K562 (cell line): Measurements from ENCODE around the gene CYP2A6. TPM values are rescaled to one million over a fixed set of nuclear protein-coding genes. Genes with fewer than 3 reads are reported as not detected.

Source experiments
- ATAC-seq: fragments of 200-7000 bp; cut with Tn5 transposase; 3 replicates; pipeline ENCODE4 v1.9.1; 2020; ENCODE audit warnings: moderate library complexity
- BruUV-seq: library from RNA; stranded (reverse); fragments of 400-500 nt; replicated peaks from 2 replicates; lab custom pipeline; 2021; lab: Mats Ljungman, UMichigan
- CTCF ChIA-PET: fragments of 300-600 bp; formaldehyde crosslinking; extraction: SDS; loops from one replicate; lab custom pipeline; 2021; ENCODE audit warnings: low intra/inter-chr PET ratio; lab: Yijun Ruan, JAX
- POLR2A ChIA-PET: fragments of 300-600, 350-650 bp; sonication (Branson Sonifier 250); formaldehyde crosslinking; extraction: SDS; loops from one replicate; lab custom pipeline; 2021; ENCODE audit warnings: antibody characterized with exemption, inconsistent platforms; lab: Yijun Ruan, JAX
- DNase-seq, 4 experiments: peaks; one replicate each; pipeline versions ENCODE4 v3.0.0 to v3.0.0-alpha.2; 2011 to 2018; ENCODE audit warnings: low spot score in 3 of 4, mixed read lengths in 3 of 4; ENCODE audit errors: extremely low read depth in 1 of 4
- FAIRE-seq: peaks from 2 replicates; lab custom pipeline; 2011; peaks lifted over from hg19 to GRCh38; lab: Jason Lieb, UNC
- H2AFZ ChIP-seq: 2 replicates; pipeline ENCODE4 v1.6.0; 2011; ENCODE audit warnings: low read depth, low read length, control low read depth, inconsistent platforms
- H3K27ac ChIP-seq: fragments of 200-600 bp; 3 replicates; pipeline ENCODE4 v1.8.0; 2011; ENCODE audit warnings: low read depth, mild to moderate bottlenecking, control low read depth, inconsistent platforms, low read length, moderate library complexity, mixed read lengths; ENCODE audit errors: extremely low read depth
- H3K27me3 ChIP-seq, 2 experiments: fragments of 300-600 bp in 1 of 2; 2 replicates in 1 of 2; 3 replicates in 1 of 2; pipeline versions ENCODE4 v1.6.0 to v1.8.0; 2011; ENCODE audit warnings: inconsistent platforms in 2 of 2, low read length in 2 of 2, mild to moderate bottlenecking in 1 of 2, mixed read lengths in 1 of 2, moderate library complexity in 1 of 2; ENCODE audit not compliant: control insufficient read depth in 2 of 2, insufficient read depth in 2 of 2
- H3K36me3 ChIP-seq: fragments of 300-600 bp; 3 replicates; pipeline ENCODE4 v1.8.0; 2011; ENCODE audit warnings: mild to moderate bottlenecking, low read length, inconsistent platforms; ENCODE audit not compliant: control insufficient read depth, insufficient read depth
- H3K4me1 ChIP-seq, 2 experiments: fragments of 200-600 bp in 1 of 2; replicated peaks in 1 of 2; 2 replicates in 1 of 2; 3 replicates in 1 of 2; pipeline versions ENCODE4 v1.5.1 to v1.8.0; 2011; ENCODE audit warnings: inconsistent platforms in 2 of 2, low read length in 2 of 2, mild to moderate bottlenecking in 1 of 2, mixed read lengths in 1 of 2, moderate library complexity in 1 of 2; ENCODE audit not compliant: control insufficient read depth in 2 of 2, insufficient read depth in 2 of 2
- H3K4me2 ChIP-seq: 2 replicates; pipeline ENCODE4 v1.6.1; 2011; ENCODE audit warnings: low read length, control low read depth, inconsistent platforms, mixed read lengths; ENCODE audit not compliant: insufficient read depth
- H3K4me3 ChIP-seq: fragments of 200-600 bp; sonication (generic), shearing (Covaris generic); 2 replicates; pipeline ENCODE4 v1.5.1; 2016; ENCODE audit warnings: control low read depth, inconsistent platforms
- H3K79me2 ChIP-seq: fragments of 200-600 bp; 3 replicates; pipeline ENCODE4 v1.8.0; 2011; ENCODE audit warnings: low read length, inconsistent platforms; ENCODE audit not compliant: control insufficient read depth, insufficient read depth
- H3K9ac ChIP-seq, 2 experiments: 2 replicates each; pipeline versions ENCODE4 v1.6.0 to v1.6.1; 2011; ENCODE audit warnings: low read depth in 2 of 2, low read length in 2 of 2, control low read depth in 1 of 2, inconsistent platforms in 1 of 2, mild to moderate bottlenecking in 1 of 2, mixed read lengths in 1 of 2; ENCODE audit not compliant: insufficient read depth in 1 of 2
- H3K9me1 ChIP-seq: one replicate; pipeline ENCODE4 v1.6.0; 2011; ENCODE audit warnings: inconsistent platforms, mild to moderate bottlenecking, low read length, moderate library complexity; ENCODE audit not compliant: control insufficient read depth, insufficient read depth
- H3K9me3 ChIP-seq: replicated peaks from 2 replicates; pipeline ENCODE4 v1.5.1; 2011; ENCODE audit warnings: low read depth, low read length, inconsistent platforms; ENCODE audit not compliant: control insufficient read depth, insufficient read depth
- H4K20me1 ChIP-seq: replicated peaks from 2 replicates; pipeline ENCODE4 v1.6.1; 2011; ENCODE audit warnings: low read length, inconsistent platforms, mixed read lengths; ENCODE audit not compliant: control insufficient read depth, insufficient read depth
- ARID1B ChIP-seq: fragments of 450-650 bp; IDR thresholded peaks from 2 replicates; pipeline ENCODE4 v1.6.1; 2016; ENCODE audit warnings: antibody characterized with exemption, mild to moderate bottlenecking, inconsistent platforms
- CBX8 ChIP-seq: fragments of 200-600 bp; sonication (generic); IDR thresholded peaks from 2 replicates; pipeline ENCODE4 v1.6.1; 2012; ENCODE audit warnings: borderline replicate concordance, mixed run types, low read depth, mild to moderate bottlenecking, moderate library complexity, mixed read lengths, low read length, control low read depth, inconsistent platforms; ENCODE audit not compliant: poor library complexity, severe bottlenecking; ENCODE audit errors: extremely low read depth
- EP300 ChIP-seq: IDR thresholded peaks from 2 replicates; pipeline ENCODE4 v1.6.1; 2012; ENCODE audit warnings: low read length, improper control_type of control experiment
- GABPB2 ChIP-seq: fragments of 250-450 bp; sonication (Bioruptor Pico); conservative IDR thresholded peaks from 2 replicates; pipeline ENCODE4 v1.5.1; 2021; ENCODE audit warnings: mild to moderate bottlenecking
- WGBS: fragments of 100-300 bp; shearing (Covaris generic); methylation state at CpG from one replicate; pipeline ENCODE4 v1.1.6; 2016; ENCODE audit warnings: low coverage, mixed read lengths; ENCODE audit not compliant: insufficient coverage; ENCODE audit errors: missing lambda C conversion rate; 5-methylcytosine and 5-hydroxymethylcytosine counted together
- in situ Hi-C: fragments of 300-500 bp; cut with MboI; formaldehyde crosslinking; loops from 4 replicates; pipeline ENCODE4 v1.15.0; 2018; ENCODE audit warnings: inconsistent platforms, mixed read lengths
- intact Hi-C: fragments of 100-400 bp; cut with micrococcal nuclease; formaldehyde crosslinking; loops from 2 replicates; pipeline ENCODE4 v1.14.2; 2022
- polyA plus RNA-seq, 8 experiments: library from polyadenylated mRNA; depleted of rRNA in 4 of 8; stranded (reverse) in 5 of 8; unstranded in 3 of 8; fragments of >200 nt; fragmentation: Nextera tagmentation in 2 of 8; fragmentation: Illumina TruSeq in 1 of 8; extraction: Ambion mirVana in 2 of 8; extraction: Trizol in 1 of 8; gene quantifications; 2 replicates each; pipeline versions ENCODE4 v1.2.1 to v1.2.3, GENCODE V29; 2011 to 2014; ENCODE audit warnings: inconsistent platforms in 1 of 8, missing spikeins in 1 of 8
- total RNA-seq, 7 experiments: library from RNA; depleted of rRNA in 6 of 7; stranded (reverse); fragments of >200 nt in 6 of 7; fragmentation: Illumina TruSeq in 2 of 7; extraction: Trizol in 2 of 7; gene quantifications; 2 replicates each; pipeline versions ENCODE4 v1.2.1 to v1.2.3, GENCODE V29; 2011 to 2021; ENCODE audit warnings: low replicate concordance in 1 of 7
- TF ChIP-seq, protein P1 (sequence below), 2 experiments: fragments of 250-450 bp in 1 of 2; fragments of 450-650 bp in 1 of 2; sonication (Bioruptor Pico) in 1 of 2; IDR thresholded peaks; 2 replicates each; pipeline versions ENCODE4 v1.6.1 to v1.8.0; 2016 to 2021; ENCODE audit warnings: mild to moderate bottlenecking in 2 of 2, moderate library complexity in 2 of 2, missing compliant biosample characterization in 1 of 2, missing genetic modification characterization in 1 of 2
- TF ChIP-seq, protein P2 (sequence below): sonication (generic); formaldehyde crosslinking; IDR thresholded peaks from 2 replicates; pipeline ENCODE4 v1.5.0; 2020; ENCODE audit warnings: missing genetic modification reagents
- TF ChIP-seq, protein P3 (sequence below): fragments of 200-800 bp; sonication (Bioruptor generic); IDR thresholded peaks from 2 replicates; pipeline ENCODE4 v1.6.1; 2017; ENCODE audit warnings: missing genetic modification characterization, missing compliant biosample characterization
- TF ChIP-seq, protein P4 (sequence below), 2 experiments: fragments of 450-650 bp; IDR thresholded peaks; 2 replicates each; pipeline ENCODE4 v1.6.1; 2018; ENCODE audit warnings: mild to moderate bottlenecking in 2 of 2, low read depth in 1 of 2; ENCODE audit not compliant: partially characterized antibody in 2 of 2
- TF ChIP-seq, protein P5 (sequence below): IDR thresholded peaks from 2 replicates; pipeline ENCODE4 v1.6.1; 2012; ENCODE audit warnings: low read depth, low read length, improper control_type of control experiment, borderline replicate concordance

Gene CYP2A6
- total and polyA plus RNA-seq, 9 of the 15 experiments (the other 6 are each of a cell fraction or from before 2014, with no cell fraction given), result 0.31 TPM; not detected in 8

DNA sequence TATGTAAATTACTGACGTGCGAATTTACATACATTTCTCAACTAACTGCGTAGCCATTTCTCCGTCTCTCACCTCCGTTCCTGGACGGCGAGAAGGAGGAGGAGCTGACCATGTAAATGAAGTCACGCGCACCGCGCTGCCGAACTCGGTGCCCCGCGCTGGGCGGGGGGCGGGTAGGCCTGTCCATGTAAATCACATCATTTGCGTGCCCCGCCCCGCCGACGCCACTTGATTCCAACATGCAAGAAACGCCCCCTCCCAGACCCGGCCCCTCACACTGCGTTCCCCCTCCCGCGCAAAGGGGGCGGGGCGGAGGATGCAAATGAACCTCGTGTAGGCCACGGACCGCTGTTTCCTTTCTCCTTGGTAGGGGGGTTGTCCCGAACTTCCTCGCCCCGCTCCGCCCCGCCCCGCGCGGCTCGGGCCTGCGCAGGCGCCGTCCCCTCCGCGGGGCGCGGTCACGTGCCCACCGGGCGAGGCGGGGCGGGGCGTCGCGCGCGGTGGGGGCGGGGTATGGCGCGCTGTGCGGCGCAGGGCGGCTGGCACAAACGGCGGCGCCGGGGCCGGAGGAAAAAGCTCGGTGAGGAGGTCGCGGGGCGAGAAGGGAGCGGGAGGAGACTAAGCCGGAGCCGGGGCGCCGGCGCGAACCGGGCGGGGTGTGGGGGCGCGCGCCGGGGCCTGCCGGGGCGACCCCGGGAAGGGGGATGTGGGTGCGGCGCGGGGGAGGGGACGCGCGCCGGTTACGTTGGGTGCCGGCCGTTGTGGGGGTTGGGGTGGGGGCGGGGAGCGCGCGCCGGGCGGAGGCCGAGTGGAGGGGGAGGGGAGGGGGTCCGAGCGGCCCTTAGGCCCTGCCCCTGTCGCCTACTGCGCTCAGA is 51.3 kb downstream of the CYP2A6 start, which contains the start of gene EGLN2:
Gene EGLN2 (plus strand): TSS at position 509 of the 875 bp plus-strand sequence. CDS start 1,382 bp downstream, outside the sequence.
- in situ Hi-C loops, result no loop called here
- TF ChIP-seq, protein P1, sequence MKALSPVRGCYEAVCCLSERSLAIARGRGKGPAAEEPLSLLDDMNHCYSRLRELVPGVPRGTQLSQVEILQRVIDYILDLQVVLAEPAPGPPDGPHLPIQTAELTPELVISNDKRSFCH (CRISPR knock-in tag; IDR thresholded peaks at IDR 0.05), result no peak
- TF ChIP-seq, protein P1 (tag; IDR thresholded peaks at IDR 0.05), result no peak
- TF ChIP-seq GABPB2 (CRISPR knock-in tag) (no peak), ARID1B (peak; percentile 3), CBX8 (no peak), EP300 (peak; percentile 9)
- TF ChIP-seq, protein P2, sequence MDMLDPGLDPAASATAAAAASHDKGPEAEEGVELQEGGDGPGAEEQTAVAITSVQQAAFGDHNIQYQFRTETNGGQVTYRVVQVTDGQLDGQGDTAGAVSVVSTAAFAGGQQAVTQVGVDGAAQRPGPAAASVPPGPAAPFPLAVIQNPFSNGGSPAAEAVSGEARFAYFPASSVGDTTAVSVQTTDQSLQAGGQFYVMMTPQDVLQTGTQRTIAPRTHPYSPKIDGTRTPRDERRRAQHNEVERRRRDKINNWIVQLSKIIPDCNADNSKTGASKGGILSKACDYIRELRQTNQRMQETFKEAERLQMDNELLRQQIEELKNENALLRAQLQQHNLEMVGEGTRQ (CRISPR knock-in tag), result peak; percentile 60
- TF ChIP-seq, protein P3, sequence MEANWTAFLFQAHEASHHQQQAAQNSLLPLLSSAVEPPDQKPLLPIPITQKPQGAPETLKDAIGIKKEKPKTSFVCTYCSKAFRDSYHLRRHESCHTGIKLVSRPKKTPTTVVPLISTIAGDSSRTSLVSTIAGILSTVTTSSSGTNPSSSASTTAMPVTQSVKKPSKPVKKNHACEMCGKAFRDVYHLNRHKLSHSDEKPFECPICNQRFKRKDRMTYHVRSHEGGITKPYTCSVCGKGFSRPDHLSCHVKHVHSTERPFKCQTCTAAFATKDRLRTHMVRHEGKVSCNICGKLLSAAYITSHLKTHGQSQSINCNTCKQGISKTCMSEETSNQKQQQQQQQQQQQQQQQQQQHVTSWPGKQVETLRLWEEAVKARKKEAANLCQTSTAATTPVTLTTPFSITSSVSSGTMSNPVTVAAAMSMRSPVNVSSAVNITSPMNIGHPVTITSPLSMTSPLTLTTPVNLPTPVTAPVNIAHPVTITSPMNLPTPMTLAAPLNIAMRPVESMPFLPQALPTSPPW, result peak; percentile 97
- TF ChIP-seq, protein P4, sequence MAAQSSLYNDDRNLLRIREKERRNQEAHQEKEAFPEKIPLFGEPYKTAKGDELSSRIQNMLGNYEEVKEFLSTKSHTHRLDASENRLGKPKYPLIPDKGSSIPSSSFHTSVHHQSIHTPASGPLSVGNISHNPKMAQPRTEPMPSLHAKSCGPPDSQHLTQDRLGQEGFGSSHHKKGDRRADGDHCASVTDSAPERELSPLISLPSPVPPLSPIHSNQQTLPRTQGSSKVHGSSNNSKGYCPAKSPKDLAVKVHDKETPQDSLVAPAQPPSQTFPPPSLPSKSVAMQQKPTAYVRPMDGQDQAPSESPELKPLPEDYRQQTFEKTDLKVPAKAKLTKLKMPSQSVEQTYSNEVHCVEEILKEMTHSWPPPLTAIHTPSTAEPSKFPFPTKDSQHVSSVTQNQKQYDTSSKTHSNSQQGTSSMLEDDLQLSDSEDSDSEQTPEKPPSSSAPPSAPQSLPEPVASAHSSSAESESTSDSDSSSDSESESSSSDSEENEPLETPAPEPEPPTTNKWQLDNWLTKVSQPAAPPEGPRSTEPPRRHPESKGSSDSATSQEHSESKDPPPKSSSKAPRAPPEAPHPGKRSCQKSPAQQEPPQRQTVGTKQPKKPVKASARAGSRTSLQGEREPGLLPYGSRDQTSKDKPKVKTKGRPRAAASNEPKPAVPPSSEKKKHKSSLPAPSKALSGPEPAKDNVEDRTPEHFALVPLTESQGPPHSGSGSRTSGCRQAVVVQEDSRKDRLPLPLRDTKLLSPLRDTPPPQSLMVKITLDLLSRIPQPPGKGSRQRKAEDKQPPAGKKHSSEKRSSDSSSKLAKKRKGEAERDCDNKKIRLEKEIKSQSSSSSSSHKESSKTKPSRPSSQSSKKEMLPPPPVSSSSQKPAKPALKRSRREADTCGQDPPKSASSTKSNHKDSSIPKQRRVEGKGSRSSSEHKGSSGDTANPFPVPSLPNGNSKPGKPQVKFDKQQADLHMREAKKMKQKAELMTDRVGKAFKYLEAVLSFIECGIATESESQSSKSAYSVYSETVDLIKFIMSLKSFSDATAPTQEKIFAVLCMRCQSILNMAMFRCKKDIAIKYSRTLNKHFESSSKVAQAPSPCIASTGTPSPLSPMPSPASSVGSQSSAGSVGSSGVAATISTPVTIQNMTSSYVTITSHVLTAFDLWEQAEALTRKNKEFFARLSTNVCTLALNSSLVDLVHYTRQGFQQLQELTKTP (IDR thresholded peaks at IDR 0.05; ENCODE audit: low read depth in 1 of 2, partially characterized antibody in 2 of 2), result peak in 1 of 2 experiments; percentile 10
- TF ChIP-seq, protein P5, sequence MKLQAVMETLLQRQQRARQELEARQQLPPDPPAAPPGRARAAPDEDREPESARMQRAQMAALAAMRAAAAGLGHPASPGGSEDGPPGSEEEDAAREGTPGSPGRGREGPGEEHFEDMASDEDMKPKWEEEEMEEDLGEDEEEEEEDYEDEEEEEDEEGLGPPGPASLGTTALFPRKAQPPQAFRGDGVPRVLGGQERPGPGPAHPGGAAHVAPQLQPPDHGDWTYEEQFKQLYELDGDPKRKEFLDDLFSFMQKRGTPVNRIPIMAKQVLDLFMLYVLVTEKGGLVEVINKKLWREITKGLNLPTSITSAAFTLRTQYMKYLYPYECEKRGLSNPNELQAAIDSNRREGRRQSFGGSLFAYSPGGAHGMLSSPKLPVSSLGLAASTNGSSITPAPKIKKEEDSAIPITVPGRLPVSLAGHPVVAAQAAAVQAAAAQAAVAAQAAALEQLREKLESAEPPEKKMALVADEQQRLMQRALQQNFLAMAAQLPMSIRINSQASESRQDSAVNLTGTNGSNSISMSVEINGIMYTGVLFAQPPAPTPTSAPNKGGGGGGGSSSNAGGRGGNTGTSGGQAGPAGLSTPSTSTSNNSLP, result peak; percentile 71; the same call in 1 of the 2 replicates

More for the DNA sequence above, 51.3 kb downstream of the CYP2A6 start, which contains the start of gene EGLN2:
- no peaks in the 10 kb centered on the region for H3K9me3 ChIP-seq
- H3K27me3 ChIP-seq, result no peaks in the 10 kb centered on the region
- H3K4me3 ChIP-seq, result peak within 1 kb of the TSS; percentile 89
- intact Hi-C loops, result loop anchor here (1.0 to 2.0 kb wide), 2 partner anchors 21 to 48 kb away; partner anchors contain the start of genes ACTMAP, RAB4B and SNRPA
- peak within 1 kb of the TSS; percentile 82 for H3K4me2 ChIP-seq
- peak; percentile 100 for FAIRE-seq
- peak within 1 kb of the TSS; percentile 95 to 98 for H3K9ac ChIP-seq
- H3K36me3 ChIP-seq, result peaks cover 37% of the 10 kb centered on the region; the same call in 2 of the 3 replicates
- H3K9me1 ChIP-seq, result peaks cover 13% of the 10 kb centered on the region
- peaks cover 46% of the 10 kb centered on the region for H3K79me2 ChIP-seq
- ChIA-PET POLR2A (interaction anchor here (0.6 to 1.9 kb wide), 11 partner anchors 8 to 465 kb away, joined by 3 to 15 read pairs (median 3); partner anchors contain the start of genes ACTMAP, BLVRB and RAB4B), CTCF (no interaction called here)
- WGBS, result 2% methylated on average over 25 of the region's 110 CpGs
- BruUV-seq, result no TSS peak
- H3K27ac ChIP-seq, result peak within 1 kb of the TSS; percentile 95
- peaks cover 48 to 57% of the 10 kb centered on the region in 2 experiments for H3K4me1 ChIP-seq
- peak; percentile 88 for ATAC-seq
- peak; percentile 94 to 100 (median 96) for DNase-seq
- H4K20me1 ChIP-seq, result peaks cover 27% of the 10 kb centered on the region
- H2AFZ ChIP-seq, result peak within 1 kb of the TSS; percentile 88
